GM12872 (cell line): ENCODE results near the gene HAAO.

Experiments used
- CTCF ChIP-seq: IDR thresholded peaks from 3 replicates; pipeline ENCODE4 v1.5.1; 2011; ENCODE audit warnings: low read depth, mild to moderate bottlenecking, low read length, moderate library complexity; ENCODE audit not compliant: insufficient read depth

The HAAO gene

GRCh38 chr2:42725657-42726056, 66.7 kb downstream of the HAAO start:
- no peak for TF ChIP-seq CTCF

- TF ChIP-seq CTCF = no peak
These were observed 67.5 kb downstream of the HAAO start for GRCh38 chr2:42724886-42725285.

- no peak for TF ChIP-seq CTCF
These were observed 68.9 kb downstream of the HAAO start for GRCh38 chr2:42723465-42723864.

- TF ChIP-seq CTCF = no peak
These were observed 69.8 kb downstream of the HAAO start for GRCh38 chr2:42722320-42723190.

GRCh38 chr2:42721898-42722297, 70.5 kb downstream of the HAAO start:
- TF ChIP-seq CTCF = no peak
